Fibroblast of gingiva (primary cell): ENCODE measurements around the gene AIP.

ENCODE experiments used
- DNase-seq: peaks from one replicate; pipeline ENCODE4 v3.0.0-alpha.2; 2011; ENCODE audit warnings: low read depth

Gene AIP

GRCh38 chr11:67482827-67483798 is at the start of gene AIP:
AIP (plus strand) TSS chr11:67483026; CDS start chr11:67483159, 133 bp downstream.
- DNase-seq: peak; percentile 96

DNA sequence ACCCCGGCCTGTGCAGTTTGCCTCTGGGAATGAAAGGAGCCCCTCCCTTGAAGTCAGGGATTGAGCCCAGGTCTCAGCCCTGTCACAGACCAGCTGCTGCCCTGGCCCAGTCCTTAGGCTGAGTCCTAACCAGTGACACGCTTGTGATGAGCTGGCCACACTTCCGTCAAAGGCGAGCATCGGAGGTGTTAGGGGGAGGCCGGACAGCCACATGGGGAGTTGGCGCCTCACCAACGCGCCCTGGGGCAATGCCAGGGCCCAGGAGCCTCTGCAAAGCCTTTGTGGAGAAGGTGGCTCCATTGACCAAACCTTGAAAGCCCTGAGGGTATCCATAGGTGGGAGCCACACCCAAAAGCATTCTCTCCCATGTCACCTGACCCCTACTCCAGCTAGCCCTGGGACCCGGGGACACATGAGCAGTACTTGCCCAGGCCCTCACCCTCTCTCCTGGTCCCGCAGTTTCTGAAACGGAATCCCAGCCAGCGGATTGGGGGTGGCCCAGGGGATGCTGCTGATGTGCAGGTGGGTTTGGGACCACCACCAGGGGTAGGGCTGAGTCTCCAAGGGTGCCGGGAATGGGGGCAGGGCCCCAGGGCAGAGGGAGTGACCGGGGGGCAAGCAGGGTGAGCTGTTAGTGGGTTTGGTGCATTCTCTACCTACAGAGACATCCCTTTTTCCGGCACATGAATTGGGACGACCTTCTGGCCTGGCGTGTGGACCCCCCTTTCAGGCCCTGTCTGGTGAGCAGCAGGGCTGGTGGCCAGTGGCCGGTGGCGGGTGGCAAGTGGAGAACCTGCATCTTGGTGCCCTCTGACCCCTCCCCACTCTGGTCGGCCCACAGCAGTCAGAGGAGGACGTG is 49.1 kb upstream of the AIP start:
- DNase-seq: no peak

DNA sequence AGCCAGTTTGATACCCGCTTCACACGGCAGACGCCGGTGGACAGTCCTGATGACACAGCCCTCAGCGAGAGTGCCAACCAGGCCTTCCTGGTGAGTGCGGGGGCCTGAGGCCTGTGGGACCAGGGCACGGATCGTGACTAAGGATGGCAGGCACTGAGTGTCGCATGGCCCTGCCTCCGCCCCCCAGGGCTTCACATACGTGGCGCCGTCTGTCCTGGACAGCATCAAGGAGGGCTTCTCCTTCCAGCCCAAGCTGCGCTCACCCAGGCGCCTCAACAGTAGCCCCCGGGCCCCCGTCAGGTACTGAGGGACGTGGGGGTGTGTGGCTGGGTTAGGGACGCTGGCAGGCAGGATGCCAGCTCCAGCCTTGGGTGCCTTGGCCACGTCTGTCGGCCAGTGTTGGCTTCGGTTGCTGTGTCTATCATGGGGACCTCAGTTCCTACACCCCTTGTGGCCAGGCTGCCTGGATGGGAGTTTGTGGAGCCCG is 48.4 kb upstream of the AIP start:
- DNase-seq: no peak

- no peak for DNase-seq
These were observed 47.6 kb upstream of the AIP start for GRCh38 chr11:67435031-67435726.

GRCh38 chr11:67435727-67436458 is 46.9 kb upstream of the AIP start:
- DNase-seq: no peak

GRCh38 chr11:67436459-67437081 is 46.3 kb upstream of the AIP start:
- DNase-seq: no peak

DNA sequence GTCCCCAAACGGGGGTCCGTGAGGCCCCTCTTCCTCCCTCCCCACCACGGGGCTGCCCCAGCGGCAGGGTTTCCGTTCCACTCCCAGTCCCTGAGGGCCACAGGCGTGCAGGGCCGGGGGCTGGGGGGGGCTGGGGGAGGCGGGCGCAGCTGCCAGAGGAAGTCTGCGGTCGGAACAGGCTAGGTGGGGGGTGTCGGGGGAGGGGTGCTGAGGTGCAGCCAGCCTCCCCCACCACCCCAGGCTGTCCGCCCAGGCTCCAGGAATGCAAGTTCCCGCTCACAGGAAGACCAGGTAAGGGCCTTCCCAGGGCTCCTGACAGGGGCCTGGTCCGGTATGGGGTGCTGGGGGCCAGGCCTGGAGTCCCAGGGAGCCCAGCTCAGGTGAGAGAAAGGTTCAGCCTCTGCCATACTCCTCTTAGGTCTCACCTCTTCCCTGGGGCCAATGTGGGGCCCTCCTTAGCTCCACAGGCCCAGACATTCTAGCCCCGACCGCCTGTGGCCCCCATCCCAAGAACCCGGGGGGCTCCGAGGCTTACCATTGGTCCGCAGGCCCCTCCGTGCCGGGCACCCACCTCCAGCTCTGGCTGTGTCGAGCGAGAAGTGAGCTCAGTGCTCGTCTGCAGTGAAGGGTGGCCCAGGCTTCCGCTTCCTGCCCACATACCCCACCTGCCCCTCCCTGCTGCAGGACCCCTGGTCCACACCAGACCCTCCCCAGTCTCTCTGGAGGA is 45.6 kb upstream of the AIP start, which contains the start of gene PTPRCAP:
TSS of gene PTPRCAP (minus strand) at position 601 of the 727 bp plus-strand sequence. CDS start at position 538, 63 bp downstream.
- DNase-seq: no peak

GRCh38 chr11:67437809-67438157 is 45.0 kb upstream of the AIP start:
- DNase-seq: no peak

GRCh38 chr11:67438158-67438902 is 44.5 kb upstream of the AIP start:
- DNase-seq: no peak

GRCh38 chr11:67439321-67440228 is 43.3 kb upstream of the AIP start:
- DNase-seq: peak; percentile 31

GRCh38 chr11:67440229-67441097 is 42.4 kb upstream of the AIP start:
- DNase-seq: no peak

GRCh38 chr11:67441098-67441563 is 41.7 kb upstream of the AIP start:
- no peak for DNase-seq

DNA sequence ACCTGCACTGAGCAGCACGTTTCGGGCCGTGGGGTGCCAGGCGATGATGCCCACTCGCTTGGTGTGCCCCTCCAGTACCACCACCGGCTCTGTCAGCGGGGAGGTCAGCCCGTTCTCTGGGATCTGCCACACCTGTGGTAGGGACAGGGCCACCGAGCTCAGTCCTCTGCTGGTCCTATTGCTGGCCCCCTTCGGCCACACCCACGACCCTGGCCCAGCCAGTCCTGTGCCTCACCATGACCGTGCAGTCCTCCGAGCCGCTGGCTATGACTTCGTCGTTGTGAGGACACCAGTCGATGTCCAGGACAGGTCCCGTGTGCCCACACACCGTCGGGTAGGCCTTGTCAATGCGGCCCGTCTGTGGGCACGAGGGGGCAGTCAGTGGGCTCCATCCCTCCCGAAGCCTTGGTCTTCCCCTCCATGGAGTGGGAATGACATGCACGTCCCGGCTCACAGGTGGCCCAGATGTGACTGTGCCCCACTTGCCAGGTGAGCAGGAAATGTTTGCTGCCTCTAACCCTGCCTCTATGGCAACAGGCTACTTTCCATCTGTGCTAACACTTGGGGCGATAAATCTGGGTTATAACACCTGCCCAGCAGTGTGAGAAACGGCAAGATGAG is 41.0 kb upstream of the AIP start:
- no peak for DNase-seq

- DNase-seq: no peak
These were observed 40.1 kb upstream of the AIP start for GRCh38 chr11:67442504-67443404.

DNA sequence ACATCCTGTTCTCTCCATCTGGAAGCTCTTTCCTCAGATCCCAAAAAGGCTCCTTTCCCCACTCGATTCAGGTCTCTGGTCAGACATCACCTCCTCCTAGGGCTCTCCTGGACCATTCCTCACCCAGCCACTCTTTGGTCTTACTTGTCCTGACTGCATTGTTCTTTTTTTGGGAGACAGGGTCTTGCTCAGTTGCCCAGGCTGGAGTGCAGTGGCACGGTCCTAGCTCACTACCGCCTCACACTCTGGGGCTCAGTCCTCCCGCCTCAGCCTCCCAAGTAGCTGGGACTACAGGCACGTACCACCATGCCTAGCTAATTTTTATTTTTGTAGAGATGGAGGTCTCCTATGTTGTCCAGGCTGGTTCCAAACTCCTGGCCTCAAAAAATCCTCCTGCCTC is 37.3 kb upstream of the AIP start:
- DNase-seq: no peak

- no peak for DNase-seq
These were observed 34.6 kb upstream of the AIP start for GRCh38 chr11:67448220-67448609.
